Limb (tissue), 2 donors: ENCODE data around the gene NLGN1.

Experiments used
- DNase-seq, 2 donors: peaks; one replicate each; pipeline ENCODE4 v3.0.0-alpha.2; 2016; ENCODE audit errors: extremely low spot score in 2 of 2

The NLGN1 gene

DNA sequence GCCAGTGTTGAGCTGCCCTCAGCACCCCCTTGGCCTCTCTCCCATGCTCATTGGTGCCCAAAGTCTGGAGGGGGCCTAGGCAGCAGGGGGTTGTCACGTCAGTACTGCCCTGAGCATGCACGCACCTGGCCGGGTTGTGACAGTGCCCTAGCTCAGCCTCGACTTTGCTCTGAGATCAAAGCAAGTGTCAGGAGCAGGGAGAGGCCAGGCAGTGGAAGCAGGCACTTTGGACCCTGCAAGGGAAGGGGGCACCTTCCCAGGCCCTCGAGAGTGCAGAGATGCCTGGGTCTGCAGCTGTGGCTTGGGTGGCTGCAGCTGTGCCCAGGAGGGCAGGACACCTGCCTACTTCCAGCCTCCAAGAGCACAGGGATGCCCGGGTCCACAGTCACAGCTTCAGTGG lies 561.3 kb downstream of the NLGN1 start:
- no peak for DNase-seq

GRCh38 chr3:173970281-173970680 lies 572.7 kb downstream of the NLGN1 start:
- peak in 1 of 2 donors; percentile 30 for DNase-seq

DNA sequence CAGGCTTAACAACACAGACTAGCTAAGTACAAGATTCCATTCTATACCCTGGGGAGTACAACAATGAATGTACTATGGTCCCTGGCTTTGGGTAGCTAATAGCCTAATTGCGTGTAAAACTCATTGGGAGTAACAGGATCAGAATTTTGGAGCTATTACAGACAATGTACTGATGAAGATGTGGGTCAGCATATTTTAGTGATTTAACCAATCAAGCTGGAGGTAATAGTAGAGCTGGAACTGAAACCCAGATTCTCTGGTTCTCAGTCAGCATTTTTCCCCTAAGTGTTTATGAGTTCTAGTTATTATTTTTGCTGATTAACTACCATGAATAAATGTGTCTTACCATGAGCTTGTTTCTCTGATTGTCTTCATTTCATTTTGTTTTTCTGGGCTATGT lies 578.7 kb downstream of the NLGN1 start:
- DNase-seq = no peak

GRCh38 chr3:173977747-173978146 lies 580.2 kb downstream of the NLGN1 start:
- DNase-seq = no peak

GRCh38 chr3:173983343-173983742 lies 585.8 kb downstream of the NLGN1 start:
- no peak for DNase-seq

DNA sequence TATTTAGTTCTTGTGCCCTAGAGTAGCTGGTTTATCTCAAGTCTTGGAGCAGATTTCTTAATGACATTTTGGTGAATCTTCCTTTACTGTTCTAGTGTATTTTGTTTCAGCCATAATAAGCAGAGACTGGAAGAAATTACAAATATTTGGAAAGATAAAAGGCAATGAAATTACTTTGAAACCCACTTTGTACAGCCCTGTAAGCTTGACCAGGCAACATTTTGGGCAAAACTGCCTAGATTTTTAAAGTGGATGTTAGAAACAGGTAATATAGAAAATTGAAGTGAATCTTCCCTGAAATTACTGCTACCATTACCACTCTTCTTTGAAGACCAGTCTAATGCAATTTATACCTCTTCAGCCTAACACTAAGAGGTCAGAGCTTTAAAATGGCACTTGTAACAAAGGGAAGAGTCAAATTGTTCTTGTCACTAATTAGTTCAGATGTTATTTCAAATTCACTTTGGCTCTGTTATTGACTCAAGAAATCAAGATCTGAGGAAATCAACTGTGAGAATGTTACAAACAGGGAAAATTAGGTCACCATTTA lies 589.4 kb downstream of the NLGN1 start:
- DNase-seq = no peak

DNA sequence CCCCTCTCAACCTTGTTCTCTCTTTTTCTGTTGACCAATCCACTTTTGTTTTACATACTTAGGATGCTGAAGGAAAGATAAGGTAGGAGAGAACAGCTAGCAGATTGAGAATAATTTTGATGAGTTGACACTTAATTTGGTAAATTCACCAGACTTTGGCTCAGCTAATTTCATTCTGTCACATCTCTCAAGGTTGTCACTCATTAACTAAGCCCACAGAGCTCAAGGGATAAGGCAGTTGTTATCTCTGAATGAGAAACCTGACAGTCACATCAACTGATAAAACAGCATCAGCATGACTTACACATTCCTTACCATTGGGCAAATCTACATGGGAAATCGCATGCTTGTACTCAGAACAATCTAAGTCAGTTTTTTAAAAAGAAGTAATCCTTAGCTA lies 591.4 kb downstream of the NLGN1 start:
- DNase-seq = no peak

DNA sequence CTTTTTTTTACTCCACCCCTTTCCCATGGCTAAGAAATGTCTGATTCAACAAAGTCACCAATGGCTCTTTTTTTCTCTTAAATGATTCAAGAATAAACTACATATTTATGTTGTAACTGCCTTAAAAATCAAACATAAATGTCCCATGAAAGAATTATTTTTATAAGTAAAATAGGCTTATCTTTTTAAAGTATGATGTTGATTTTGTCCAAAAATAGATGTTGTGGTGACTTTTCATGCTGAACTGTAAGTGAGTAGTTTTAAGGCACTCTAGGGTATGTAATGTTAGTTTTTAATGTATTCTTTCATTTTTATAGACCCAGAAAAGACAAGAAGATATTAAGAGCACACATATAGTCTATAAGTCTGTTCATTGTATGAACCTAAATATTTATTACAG lies 594.9 kb downstream of the NLGN1 start:
- DNase-seq = no peak

DNA sequence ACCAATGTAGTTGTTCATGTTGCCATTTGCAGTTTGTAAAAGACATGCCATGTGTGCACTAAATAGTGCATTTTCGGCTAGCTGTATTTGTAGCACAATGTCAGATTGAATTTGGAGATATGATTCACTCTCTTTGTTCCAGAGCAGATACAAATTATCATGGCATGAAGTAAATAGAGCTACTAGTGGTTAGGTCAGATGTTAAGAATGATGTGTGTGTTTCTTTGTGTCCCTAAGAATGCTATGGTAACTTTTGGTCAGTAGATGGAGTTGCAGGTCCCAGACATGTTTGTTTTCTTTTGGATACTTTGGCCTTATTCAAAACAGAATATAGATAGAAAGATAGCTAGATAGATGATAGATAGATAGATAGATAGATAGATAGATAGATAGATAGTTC lies 595.8 kb downstream of the NLGN1 start:
- DNase-seq = peak in 1 of 2 donors; percentile 43

DNA sequence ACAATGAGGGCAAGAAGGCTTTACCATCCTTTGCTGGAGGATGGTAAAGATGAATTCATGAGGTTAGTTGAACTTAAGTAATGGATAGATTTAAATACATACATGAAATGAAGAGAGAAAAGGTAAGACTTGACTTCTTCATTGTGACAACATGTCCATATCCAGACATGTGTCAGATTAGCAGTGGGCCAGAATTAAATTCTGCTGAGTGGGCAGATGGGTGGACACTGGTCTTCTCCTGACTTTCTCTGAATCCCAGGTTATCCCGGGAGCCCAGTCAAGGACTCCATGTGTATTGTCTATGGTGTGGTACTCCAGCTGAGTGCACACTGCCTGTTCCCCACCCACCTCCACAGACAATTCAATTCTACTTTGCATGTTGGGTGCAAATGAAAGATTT lies 603.1 kb downstream of the NLGN1 start:
- DNase-seq = no peak

DNA sequence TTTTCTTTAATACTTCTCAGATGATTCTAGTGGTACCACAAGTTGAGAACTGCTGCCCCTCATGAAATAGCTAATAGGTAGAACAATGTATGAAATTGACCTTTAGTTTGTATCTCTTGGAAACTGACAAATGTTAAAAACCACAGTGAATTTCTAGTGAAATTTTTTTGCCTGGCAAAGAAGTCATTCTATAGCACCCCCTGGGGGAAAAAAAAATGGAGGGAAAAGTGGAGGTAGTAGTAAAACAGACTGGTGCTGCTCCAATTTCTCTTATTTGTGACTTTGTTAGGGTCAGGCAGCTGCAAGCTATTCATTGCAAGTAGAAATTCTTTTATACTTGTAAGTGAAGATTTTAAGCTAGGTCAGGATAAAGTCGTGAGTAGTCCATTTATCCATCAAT lies 605.0 kb downstream of the NLGN1 start:
- DNase-seq = no peak

- DNase-seq = no peak
Measured at GRCh38 chr3:174010907-174011306, 613.4 kb downstream of the NLGN1 start.

DNA sequence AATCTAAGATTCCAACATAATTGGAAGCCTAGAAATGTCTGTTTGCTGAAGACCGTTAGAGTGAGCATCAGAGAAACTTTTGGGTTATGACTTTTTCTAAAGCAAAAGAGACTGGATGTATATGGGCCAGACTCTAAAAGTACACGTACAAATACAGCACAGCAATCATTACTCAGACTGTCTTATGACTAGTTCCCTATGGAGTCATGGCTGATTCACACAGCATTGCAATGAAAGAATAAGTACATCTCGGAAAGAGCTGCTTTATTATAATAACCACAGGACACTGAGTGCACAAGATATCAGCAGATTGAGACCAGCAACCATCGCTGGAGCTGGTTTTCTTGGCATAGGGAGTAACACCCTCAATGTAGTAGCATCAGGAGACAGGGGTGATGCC lies 618.6 kb downstream of the NLGN1 start:
- DNase-seq = no peak

- no peak for DNase-seq
Measured at GRCh38 chr3:174020156-174020555, 622.6 kb downstream of the NLGN1 start.

DNA sequence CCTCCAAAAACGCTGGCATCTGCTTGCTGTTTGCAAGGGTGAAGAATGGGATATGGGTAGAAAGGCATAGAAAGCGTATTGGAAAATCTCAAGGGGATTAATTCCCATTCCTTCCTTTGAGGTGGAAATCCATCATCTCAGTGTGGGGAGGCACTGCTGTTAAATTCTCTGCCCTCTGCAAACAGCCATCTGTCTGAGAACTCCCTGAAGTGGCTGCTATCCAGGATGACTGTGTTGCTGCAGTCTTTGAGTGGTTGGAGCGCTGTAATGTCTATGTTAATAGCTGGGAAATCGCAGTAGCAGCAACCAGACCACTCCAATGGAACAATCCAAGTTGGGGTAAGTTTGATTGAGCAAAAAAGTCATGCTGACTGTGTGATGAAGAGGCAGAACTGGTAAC lies 625.9 kb downstream of the NLGN1 start:
- DNase-seq = no peak

DNA sequence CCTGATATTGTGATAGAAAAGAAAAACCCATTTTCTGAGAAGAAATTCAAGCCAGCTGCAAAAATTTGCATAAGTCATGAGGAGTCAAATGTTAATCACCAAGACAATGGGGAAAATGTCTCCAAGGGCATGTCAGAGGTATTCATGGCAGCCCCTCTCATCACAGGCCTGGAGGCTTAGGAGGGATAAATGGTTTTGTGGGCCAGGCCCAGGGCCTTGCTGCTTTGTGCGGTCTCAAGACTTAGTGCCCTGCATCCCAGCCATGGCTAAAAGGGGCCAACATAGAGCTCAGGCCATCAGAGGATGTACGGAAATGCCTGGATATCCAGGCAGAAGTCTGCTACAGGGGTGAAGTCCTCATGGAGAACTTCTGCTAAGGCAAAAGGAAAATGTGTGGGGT lies 631.1 kb downstream of the NLGN1 start:
- no peak for DNase-seq

DNA sequence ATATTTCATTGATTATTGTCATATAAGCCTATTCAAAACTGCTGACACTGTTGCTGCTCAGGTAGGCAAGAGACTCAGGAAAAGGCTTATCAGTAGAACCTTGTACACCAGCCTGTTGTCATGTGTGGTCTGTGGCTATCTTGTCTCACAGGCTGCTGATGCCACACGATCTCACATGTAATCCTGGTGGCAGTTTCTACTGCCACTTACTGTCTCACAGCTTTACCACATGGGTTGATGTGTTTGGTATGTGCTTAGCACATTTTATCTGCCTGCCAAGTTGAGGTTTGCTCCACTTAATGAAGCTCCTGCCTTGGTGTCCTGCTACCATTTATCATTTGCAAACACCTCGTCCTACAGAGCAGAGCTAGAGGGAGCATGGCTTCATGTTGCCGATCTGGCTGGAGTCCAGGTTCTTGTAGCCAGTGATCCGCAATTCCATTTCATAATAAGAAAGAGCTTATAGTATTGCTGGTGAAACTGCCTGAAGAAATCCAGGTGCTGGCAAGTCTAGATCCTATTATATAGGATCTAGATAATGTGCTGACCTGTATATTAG lies 637.9 kb downstream of the NLGN1 start:
- no peak for DNase-seq

GRCh38 chr3:174046311-174046710 lies 648.8 kb downstream of the NLGN1 start:
- DNase-seq = no peak

DNA sequence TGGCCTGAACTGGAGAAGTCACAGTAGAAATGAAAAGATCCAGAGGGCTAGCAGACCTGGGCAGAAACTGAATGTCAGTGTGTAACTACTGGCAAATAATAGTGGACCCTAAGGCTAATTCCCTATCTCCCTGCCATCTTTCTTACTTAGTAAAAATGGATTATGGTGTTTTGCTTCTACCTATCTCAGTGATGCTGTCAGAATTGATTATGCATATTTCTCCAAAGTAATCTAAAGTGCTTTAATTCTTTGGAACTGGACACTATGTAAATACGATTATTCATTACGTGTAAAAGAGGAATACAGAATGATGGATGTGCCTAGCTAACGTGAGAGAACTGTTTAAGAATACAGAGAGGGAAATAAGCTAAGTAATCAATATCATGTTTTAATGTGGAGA lies 651.9 kb downstream of the NLGN1 start:
- no peak for DNase-seq

DNA sequence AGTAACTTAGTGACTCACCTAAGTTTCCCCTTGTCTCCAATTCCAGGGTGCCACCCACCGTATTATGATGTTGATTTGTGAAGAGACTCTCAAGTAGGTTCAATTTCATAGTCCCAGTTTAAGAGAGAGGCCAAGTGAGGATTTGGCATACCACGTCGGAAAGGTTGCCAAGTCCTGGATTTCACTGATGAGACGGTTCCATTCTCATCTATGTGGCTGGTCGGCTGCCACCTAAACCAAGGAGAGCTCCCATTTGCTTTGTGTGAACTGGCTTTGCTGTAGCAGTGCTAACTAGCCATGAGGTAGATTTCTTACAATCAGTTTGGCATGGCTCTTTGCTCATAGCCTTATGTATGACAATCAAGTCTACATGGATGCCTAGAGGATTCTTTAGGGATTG lies 653.6 kb downstream of the NLGN1 start:
- no peak for DNase-seq

DNA sequence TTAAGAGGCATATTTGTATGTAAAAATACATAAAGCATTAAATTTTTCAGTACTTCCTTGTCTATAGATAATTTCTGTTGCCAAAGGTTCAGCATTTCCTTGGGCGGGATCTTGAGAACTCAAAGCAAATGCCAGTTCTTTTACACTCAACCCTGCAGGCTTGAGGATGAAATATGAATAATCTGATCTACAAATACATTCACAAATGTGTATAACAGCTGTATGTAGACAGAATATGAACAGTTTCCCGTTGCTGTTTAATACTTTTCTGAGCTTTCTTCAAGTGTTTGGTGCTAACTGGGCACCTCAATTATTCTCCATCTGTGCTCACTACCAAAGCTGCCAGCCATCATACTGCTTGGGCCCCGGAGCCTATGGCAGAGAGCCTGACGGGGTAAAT lies 661.3 kb downstream of the NLGN1 start:
- no peak for DNase-seq

DNA sequence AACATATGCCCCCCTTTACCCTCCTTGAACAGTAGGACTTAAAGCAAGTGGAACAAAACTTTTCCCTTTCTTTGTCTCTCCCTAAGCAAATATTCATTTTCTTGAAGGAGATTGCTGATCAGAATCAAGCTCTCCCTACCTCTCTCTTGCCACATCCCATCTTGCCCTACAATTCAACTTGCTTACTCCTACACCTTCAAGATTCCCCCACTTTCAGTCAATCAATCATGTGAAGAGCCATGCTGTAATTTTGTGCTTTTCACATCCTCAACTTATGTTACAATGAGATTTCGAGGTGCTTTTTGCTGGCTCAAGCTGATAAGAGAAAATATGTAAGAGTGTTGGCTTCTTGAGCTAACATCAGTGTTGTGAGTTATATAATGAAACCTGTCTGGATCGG lies 662.9 kb downstream of the NLGN1 start:
- DNase-seq = no peak

DNA sequence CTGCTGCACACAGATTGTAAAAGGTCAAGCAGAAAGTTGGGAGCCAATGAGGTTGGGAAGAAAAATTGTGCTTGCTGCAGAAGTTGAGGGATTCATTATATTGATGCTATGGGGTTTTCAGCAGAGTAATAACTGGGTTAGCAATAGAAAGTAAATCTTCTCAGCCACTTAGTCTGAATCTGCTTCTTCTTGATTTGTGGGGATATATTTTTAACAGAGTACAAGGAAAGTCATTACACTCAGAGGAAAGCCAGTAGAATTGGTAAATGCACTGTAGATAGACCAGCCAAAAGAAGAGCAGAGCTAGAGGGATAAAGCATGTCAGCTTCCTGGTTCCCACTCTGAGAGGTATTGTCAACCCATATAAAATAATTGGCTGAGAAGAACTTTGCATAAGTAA lies 663.6 kb downstream of the NLGN1 start:
- no peak for DNase-seq

DNA sequence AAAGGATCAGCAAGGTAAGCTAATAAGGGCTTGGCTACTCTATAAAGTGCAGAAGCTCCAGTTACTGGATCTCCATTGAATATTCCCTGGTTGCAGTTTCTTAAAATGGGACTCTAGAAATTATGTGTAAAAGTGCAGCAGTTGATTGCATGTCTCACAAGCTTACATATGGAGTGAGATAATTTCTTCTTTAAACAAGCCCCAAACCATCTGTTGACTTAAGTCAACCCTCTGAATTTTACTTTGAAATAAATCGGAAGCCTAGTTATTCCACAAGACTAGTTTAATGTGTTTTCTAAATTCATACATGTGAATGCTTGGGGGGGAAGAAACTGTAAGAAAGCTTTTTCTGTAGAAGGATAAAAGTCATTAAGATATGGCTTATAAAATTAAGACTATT lies 664.2 kb downstream of the NLGN1 start:
- DNase-seq = no peak
